ENCODE measurements around the gene ARRDC1.
A peak's percentile ranks its signal among the peaks of the same experiment; 100 is the strongest.

Gene ARRDC1

DNA sequence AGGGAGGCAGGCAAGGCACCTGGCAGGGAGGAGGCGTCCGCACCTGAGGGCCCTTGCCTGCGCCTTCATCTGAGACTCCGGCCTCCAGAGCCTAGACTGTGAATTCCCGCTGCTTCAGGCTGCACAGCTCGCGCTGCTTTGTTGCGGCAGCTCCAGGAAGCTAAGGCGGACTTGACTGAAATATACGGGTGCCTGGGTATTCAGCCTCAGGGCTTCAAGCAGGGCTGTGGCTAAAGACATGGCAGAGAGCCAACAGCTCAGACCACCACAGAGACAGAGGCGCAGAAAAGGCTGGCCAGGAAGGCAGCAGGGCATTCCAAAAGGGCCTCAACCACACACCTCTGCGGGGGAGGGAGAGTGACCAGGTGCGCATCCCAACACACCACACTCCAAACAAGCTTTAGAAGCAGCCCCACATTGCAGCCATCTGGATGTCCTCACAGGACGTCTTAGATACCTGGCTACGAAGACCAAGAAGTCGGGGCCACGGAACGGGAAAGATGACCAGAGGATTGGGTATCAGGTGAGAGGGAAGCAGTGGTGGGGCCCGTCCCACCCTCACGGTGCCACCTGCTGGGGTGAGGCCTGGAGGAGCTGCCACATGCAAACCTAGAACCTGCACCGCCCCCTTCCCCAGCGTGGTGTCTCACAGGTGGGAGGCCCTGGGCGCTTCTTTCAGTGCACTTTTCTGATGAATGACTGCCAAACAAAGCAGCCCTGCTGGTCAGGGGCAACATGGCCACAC, 25.1 kb upstream of the ARRDC1 start:
- Mint-ChIP-seq H3K27ac (no peak overlapping the region), H3K36me3 (ENCODE audit: low read depth) (peaks cover 42% of the 10 kb centered on the region), H3K27me3 (no peaks in the 10 kb centered on the region), H3K9me3 (no peaks in the 10 kb centered on the region), H3K4me1 (ENCODE audit: low read depth) (peaks cover 34% of the 10 kb centered on the region), H3K4me3 (no peak overlapping the region)

DNA sequence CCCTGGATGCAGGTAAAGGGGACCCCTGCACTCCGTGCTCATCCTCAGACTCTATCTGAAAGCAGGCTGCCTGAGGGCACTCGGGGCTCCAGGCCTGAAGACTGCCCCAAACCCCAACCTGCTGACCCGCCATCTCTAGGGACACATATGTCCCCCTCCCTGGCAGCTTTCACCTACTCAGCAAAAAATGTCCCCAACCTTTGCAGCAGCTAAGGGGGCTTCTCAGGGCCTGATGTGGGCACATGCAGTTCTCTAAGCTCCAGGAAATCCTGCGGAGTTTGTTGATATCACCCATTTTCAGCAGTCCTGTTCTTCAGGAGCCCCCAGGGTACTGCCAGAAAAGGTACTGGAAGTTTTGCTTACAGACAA, 24.5 kb upstream of the ARRDC1 start:
- no peak overlapping the region for H3K4me3 Mint-ChIP-seq
- no peak overlapping the region for H3K27ac Mint-ChIP-seq
- H3K27me3 Mint-ChIP-seq = no peaks in the 10 kb centered on the region
- H3K9me3 Mint-ChIP-seq = no peaks in the 10 kb centered on the region
- H3K36me3 Mint-ChIP-seq (ENCODE audit: low read depth) = peaks cover 38% of the 10 kb centered on the region
- H3K4me1 Mint-ChIP-seq (ENCODE audit: low read depth) = peaks cover 28% of the 10 kb centered on the region

DNA sequence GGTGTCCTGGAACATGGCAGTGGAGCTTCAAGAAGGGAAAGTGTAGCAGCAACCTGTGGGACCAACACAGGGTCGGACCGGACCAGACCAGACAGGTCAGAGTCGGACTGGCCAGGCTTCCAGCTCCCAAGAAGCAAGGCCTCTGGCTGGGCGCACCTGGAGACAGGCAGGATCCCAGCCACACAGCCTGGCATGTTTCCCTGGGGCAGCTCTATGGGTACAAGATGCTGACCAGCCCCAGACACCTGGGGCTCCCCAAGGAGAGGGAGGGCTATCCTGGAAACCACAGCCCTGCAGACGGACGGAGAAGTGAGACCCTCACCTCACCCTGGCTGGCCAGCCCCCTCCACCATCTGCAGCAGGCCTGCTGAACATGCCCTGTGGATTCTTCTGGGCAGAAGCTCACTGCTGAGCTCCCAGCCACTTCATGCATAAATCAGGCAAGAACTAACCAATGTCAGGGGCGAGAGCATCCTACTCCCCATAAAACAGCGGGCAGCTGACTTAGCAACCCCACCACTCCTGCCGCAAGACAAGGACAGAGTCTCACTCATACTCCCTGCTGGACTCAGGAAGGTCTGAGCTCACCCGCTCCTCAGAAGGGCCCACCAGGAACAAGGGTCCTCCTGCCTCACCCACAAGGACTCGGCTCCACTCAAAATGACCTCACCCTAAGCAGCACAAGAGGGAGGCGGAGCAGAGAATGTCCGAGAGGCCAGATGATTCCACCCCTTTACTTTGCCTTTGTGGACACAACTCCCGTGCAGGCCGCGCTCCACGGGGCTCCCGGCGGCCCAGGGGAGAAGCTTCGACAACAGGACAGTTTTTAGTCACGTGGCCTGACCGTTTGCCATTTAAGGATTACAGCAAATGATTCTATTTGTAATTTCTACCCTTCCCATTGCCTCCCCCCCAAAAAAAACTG, 23.9 kb upstream of the ARRDC1 start:
- Mint-ChIP-seq H3K9me3 (no peaks in the 10 kb centered on the region), H3K27me3 (no peaks in the 10 kb centered on the region), H3K4me1 (ENCODE audit: low read depth) (peaks cover 21% of the 10 kb centered on the region), H3K4me3 (no peak overlapping the region), H3K36me3 (ENCODE audit: low read depth) (peaks cover 39% of the 10 kb centered on the region), H3K27ac (peak overlapping the region; percentile 26)

- Mint-ChIP-seq H3K36me3 (ENCODE audit: low read depth) (peaks cover 41% of the 10 kb centered on the region), H3K4me3 (no peak overlapping the region), H3K4me1 (ENCODE audit: low read depth) (peaks cover 14% of the 10 kb centered on the region), H3K9me3 (no peaks in the 10 kb centered on the region), H3K27me3 (no peaks in the 10 kb centered on the region), H3K27ac (no peak overlapping the region)
Observed at GRCh38 chr9:137582286-137582860, 23.1 kb upstream of the ARRDC1 start.

GRCh38 chr9:137583347-137583746, 22.1 kb upstream of the ARRDC1 start:
- Mint-ChIP-seq H3K36me3 (ENCODE audit: low read depth) (peaks cover 50% of the 10 kb centered on the region), H3K27ac (no peak overlapping the region), H3K4me1 (ENCODE audit: low read depth) (peaks cover 14% of the 10 kb centered on the region), H3K27me3 (no peaks in the 10 kb centered on the region), H3K9me3 (no peaks in the 10 kb centered on the region), H3K4me3 (no peak overlapping the region)

DNA sequence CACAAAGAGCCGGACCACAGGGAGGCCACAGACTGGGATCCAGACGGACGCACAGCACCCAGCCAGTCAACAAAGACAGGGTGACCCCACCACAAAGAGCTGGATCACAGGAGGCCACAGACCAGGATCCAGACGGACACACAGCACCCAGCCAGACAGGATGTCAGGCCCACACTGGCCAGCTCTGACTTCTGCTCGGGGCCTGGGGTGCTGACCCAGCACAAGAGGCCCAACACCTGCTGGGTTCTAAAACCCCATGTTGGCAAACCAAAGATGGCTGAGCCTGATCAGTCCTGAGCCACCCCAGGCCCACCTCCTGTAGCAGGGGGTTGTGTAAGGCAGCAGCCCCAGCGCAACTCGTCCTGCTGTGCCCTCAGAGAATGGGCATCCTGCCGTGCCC, 21.5 kb upstream of the ARRDC1 start:
- Mint-ChIP-seq H3K36me3 (ENCODE audit: low read depth) (peaks cover 54% of the 10 kb centered on the region), H3K27ac (no peak overlapping the region), H3K9me3 (no peaks in the 10 kb centered on the region), H3K4me1 (ENCODE audit: low read depth) (peaks cover 19% of the 10 kb centered on the region), H3K4me3 (no peak overlapping the region), H3K27me3 (no peaks in the 10 kb centered on the region)

- no peaks in the 10 kb centered on the region for H3K9me3 Mint-ChIP-seq
- H3K27me3 Mint-ChIP-seq = no peaks in the 10 kb centered on the region
- H3K36me3 Mint-ChIP-seq (ENCODE audit: low read depth) = peaks cover 46% of the 10 kb centered on the region
- H3K4me1 Mint-ChIP-seq (ENCODE audit: low read depth) = peaks cover 22% of the 10 kb centered on the region
- no peak overlapping the region for H3K27ac Mint-ChIP-seq
- no peak overlapping the region for H3K4me3 Mint-ChIP-seq
Observed at GRCh38 chr9:137586854-137587253, 18.6 kb upstream of the ARRDC1 start.

- Mint-ChIP-seq H3K27ac (no peak overlapping the region), H3K4me1 (ENCODE audit: low read depth) (peaks cover 22% of the 10 kb centered on the region), H3K4me3 (peak overlapping the region; percentile 89), H3K9me3 (no peaks in the 10 kb centered on the region), H3K27me3 (no peaks in the 10 kb centered on the region), H3K36me3 (ENCODE audit: low read depth) (peaks cover 38% of the 10 kb centered on the region)
Observed at GRCh38 chr9:137588311-137588710, 17.2 kb upstream of the ARRDC1 start.

GRCh38 chr9:137588891-137589290, 16.6 kb upstream of the ARRDC1 start:
- H3K4me3 Mint-ChIP-seq = peak overlapping the region; percentile 89

GRCh38 chr9:137589441-137590122, 15.9 kb upstream of the ARRDC1 start:
- Mint-ChIP-seq H3K4me1 (ENCODE audit: low read depth) (peaks cover 22% of the 10 kb centered on the region), H3K9me3 (no peaks in the 10 kb centered on the region), H3K4me3 (peak overlapping the region; percentile 89), H3K27ac (peak overlapping the region; percentile 85), H3K36me3 (ENCODE audit: low read depth) (peaks cover 31% of the 10 kb centered on the region), H3K27me3 (no peaks in the 10 kb centered on the region)

More at GRCh38 chr9:137588891-137589290, 16.6 kb upstream of the ARRDC1 start:
- Mint-ChIP-seq H3K36me3 (ENCODE audit: low read depth) (peaks cover 32% of the 10 kb centered on the region), H3K27ac (no peak overlapping the region), H3K9me3 (no peaks in the 10 kb centered on the region), H3K27me3 (no peaks in the 10 kb centered on the region), H3K4me1 (ENCODE audit: low read depth) (peaks cover 22% of the 10 kb centered on the region)

- no peaks in the 10 kb centered on the region for H3K9me3 Mint-ChIP-seq
- no peak overlapping the region for H3K27ac Mint-ChIP-seq
- peaks cover 28% of the 10 kb centered on the region for H3K36me3 Mint-ChIP-seq (ENCODE audit: low read depth)
- H3K4me3 Mint-ChIP-seq = no peak overlapping the region
- H3K27me3 Mint-ChIP-seq = no peaks in the 10 kb centered on the region
- H3K4me1 Mint-ChIP-seq (ENCODE audit: low read depth) = peaks cover 22% of the 10 kb centered on the region
Observed at GRCh38 chr9:137590123-137590468, 15.4 kb upstream of the ARRDC1 start.

- Mint-ChIP-seq H3K36me3 (ENCODE audit: low read depth) (peaks cover 28% of the 10 kb centered on the region), H3K27ac (peak within 1 kb of the TSS; percentile 85), H3K27me3 (no peaks in the 10 kb centered on the region), H3K9me3 (no peaks in the 10 kb centered on the region), H3K4me1 (ENCODE audit: low read depth) (peaks cover 22% of the 10 kb centered on the region), H3K4me3 (peak within 1 kb of the TSS; percentile 91)
Observed at GRCh38 chr9:137590469-137591383, 14.8 kb upstream of the ARRDC1 start, which contains the start of gene ZMYND19. Gene ZMYND19, minus strand, starts transcription at chr9:137590512. Its CDS starts 249 bp downstream, at chr9:137590263.

DNA sequence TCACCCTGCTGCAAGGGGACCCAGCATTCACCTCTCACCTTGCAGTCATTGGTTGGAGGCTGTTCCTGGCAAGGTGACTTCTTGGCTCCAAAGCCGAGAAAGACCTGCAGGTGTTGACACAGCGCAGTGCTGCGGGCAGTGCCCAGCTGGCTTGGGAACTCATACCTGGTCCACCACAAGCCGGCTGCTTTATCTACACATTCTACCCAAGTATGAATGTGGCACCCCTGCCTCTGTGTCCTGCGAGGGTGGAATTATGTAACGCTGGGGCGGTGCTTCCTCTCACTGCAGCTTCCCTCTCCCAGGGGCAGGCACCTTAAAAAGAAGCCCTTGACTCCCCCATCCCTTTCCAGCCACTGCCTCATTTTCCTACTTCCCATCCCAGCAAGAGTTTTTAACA, 12.7 kb upstream of the ARRDC1 start:
- Mint-ChIP-seq H3K4me1 (ENCODE audit: low read depth) (peaks cover 21% of the 10 kb centered on the region), H3K4me3 (no peak overlapping the region), H3K27me3 (no peaks in the 10 kb centered on the region), H3K27ac (no peak overlapping the region), H3K9me3 (no peaks in the 10 kb centered on the region), H3K36me3 (ENCODE audit: low read depth) (peaks cover 9% of the 10 kb centered on the region)

DNA sequence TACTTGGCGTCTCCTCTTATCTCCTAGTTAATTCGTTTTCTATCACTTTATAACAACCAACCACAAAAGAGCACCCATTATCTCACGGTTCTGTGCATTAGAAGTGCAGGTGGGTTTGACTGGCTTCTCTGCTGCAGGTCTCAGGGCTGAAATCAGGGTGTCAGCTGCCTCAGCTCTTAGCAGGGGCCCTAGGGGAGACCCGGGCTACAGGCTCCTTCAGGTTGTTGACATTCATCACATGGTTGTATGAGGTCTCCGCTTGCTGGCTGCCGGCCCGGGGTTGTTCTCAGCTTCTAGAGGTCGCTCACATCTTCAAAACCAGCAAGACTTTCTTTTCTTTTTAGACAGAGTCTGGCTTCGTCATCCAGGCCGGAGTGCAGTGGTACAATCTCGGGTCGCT, 12.3 kb upstream of the ARRDC1 start:
- Mint-ChIP-seq H3K27ac (no peak overlapping the region), H3K4me1 (ENCODE audit: low read depth) (peaks cover 17% of the 10 kb centered on the region), H3K4me3 (no peak overlapping the region), H3K27me3 (no peaks in the 10 kb centered on the region), H3K9me3 (no peaks in the 10 kb centered on the region), H3K36me3 (ENCODE audit: low read depth) (peaks cover 5% of the 10 kb centered on the region)
